HG03457 (cell line): ENCODE results near the gene NEMP2.

ENCODE experiments used
- ATAC-seq: cut with Tn5 transposase; IDR thresholded peaks from one replicate; pipeline ENCODE4 v1.9.1; 2021; ENCODE audit warnings: moderate number of reproducible peaks; ENCODE audit not compliant: unreplicated experiment

NEMP2 gene

GRCh38 chr2:190561094-190561493, 26.6 kb upstream of the NEMP2 start:
- ATAC-seq, result no peak

DNA sequence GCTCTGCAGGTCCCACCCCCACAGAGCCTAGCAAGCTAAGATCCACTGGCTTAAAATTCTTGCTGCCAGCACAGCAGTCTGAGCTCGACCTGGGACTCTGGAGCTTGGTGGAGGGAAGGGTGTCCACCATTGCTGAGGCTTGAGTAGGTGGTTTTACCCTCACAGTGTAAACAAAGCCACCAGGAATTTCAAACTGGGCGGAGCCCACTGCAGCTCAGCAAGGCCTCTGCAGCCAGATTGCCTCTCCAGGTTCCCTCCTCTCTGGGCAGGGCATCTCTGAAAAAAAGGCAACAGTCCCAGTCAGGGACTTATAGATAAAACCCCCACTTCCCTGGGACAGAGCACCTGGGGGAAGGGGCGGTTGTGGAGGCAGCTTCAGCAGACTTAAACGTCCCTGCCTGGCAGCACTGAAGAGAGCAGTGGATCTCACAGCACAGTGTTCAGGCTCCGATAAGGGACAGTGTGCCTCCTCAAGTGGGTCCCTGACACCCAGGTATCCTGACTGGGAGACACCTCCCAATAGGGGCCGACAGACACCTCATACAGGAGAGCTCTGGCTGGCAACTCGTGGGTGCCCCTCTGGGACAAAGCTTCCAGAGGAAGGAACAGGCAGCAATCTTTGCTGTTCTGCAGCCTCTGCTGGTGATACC, 20.0 kb upstream of the NEMP2 start:
- ATAC-seq, result no peak

GRCh38 chr2:190553254-190553653, 18.7 kb upstream of the NEMP2 start:
- ATAC-seq, result no peak

DNA sequence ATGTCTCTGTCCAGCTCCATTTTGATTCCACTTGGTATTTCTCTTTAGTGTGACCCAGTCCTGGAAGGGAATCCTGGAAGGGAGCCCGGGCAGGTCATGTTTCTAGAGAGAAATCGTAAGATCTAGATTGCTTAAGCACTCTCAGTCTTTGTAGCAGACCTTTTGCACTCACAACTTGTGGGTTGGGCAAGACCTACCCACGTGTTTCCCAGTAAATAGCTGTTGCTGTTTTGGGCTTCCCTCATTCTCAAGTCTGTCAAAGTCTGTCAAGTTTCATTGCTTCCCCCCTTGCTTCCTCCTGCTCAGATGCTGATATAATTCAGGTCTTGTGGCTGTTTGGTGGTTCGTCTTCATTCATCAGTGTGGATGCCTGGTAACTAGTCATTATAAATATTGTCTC, 17.4 kb upstream of the NEMP2 start:
- no peak for ATAC-seq

GRCh38 chr2:190550137-190550536, 15.6 kb upstream of the NEMP2 start:
- no peak for ATAC-seq

DNA sequence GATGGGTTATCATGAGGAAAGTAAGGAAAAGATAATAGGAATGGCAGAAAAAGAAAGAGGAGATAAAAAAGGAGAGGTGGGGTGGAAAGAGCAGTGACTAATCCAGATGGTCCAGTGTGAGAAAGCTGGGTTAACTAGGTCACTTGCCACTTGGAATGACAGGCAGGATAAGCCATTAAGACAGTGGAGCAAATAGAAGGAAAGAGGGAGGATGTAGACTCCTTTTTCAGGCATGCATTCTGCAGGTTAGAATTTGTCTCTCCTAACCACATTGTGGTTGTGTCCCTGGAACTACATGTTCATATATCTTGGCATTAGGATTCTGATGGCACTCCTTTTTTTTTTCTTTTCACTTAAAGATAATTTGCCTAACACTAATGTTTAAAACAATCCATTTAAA, 13.4 kb upstream of the NEMP2 start:
- no peak for ATAC-seq

DNA sequence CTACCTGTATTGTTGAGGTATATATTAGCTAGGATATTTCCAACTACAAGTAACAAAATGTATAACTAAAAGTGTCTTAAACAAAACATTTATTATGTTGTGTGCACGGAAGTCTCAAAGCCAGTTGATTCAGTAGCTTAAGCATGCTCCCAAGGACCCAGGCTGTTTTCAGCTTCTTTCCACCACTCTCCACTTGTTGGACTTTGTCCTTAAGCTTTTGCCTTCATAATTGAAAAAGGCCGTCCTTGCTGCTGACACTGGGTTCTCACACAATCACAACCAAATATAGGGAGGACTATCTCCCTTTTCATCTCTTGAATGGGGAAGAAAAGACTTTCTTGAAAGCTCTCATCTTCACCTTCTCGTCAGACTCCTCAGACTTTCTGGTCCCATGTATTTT, 12.2 kb upstream of the NEMP2 start:
- no peak for ATAC-seq

DNA sequence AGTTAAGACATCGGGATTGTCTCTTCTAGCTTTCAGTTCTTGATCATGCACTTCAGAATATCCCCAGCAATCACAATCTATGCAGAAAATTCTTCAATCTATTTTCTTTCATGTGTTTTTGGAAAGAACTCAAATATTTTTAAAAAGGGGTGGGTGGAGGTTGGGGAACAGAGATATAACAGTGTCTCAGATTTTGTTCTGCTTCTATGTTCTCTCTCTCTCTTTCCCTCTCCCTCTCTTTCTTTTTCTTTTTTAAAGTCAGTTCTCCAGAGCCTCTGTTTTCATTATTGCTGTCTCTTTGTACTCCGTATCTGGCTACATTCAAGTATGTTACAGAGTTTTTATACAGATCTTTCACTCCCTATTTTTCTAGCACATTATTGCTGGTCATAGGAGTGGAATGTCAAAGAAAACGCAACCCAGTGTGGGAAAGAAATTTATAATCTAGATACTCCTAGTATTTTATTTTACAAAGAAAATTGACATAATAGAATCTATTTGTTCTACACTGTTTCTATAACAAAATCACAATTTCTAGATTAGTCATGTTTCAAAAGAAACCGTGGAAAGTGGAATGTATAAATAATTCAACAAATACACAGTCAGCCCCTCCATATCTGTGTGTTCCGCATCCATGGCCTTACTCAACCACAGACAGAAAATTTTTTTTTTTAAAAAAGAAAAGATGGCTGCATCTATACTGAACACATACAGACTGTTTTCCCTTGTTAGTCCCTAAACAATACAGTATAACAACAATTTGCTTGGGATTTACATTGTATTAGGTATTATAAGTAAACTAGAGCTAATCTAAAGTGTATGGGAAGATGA, 11.2 kb upstream of the NEMP2 start:
- no peak for ATAC-seq

DNA sequence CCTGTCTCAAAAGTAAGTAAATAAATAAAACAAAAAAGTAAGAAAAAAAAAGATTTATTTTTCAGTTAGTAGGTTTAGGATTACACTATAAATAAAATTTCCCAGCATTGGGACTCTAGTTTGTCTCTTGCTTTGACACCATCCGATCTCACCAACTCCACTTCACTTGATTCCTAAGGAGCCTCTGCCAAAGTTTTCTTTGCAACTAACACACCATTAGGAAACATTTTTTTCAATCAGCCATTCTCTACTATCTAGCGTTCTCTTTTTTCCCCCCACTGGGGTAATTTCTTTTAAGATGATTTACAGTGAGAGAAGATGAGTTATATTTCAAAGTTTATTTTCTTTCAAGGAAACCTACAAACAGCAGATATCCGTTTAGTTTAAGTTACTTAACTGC, 10.6 kb upstream of the NEMP2 start:
- ATAC-seq, result no peak

GRCh38 chr2:190540048-190540447, 5.5 kb upstream of the NEMP2 start:
- ATAC-seq, result no peak

- no peak for ATAC-seq
These were observed 3.7 kb upstream of the NEMP2 start for GRCh38 chr2:190538201-190538600.

DNA sequence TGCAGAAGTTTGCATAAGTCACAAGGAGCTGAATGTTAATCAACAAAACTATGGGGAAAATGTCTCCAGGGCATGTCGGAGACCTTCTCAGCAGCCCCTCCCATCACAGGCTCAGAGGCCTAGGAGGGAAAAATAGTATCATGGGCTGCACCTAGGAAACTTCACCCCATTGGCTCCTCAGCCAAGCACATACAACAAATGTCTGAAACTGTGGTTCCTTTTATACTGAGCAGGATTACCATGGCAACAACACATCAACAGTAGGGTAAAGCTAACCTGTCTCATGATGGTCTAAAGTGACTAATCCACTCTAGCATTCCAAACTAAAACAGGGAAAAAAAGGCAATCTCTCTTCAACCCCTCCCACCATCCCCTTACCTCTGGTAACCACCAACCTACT, 3.2 kb upstream of the NEMP2 start:
- ATAC-seq, result no peak

GRCh38 chr2:190535586-190535985, 1.1 kb upstream of the NEMP2 start:
- ATAC-seq, result no peak

DNA sequence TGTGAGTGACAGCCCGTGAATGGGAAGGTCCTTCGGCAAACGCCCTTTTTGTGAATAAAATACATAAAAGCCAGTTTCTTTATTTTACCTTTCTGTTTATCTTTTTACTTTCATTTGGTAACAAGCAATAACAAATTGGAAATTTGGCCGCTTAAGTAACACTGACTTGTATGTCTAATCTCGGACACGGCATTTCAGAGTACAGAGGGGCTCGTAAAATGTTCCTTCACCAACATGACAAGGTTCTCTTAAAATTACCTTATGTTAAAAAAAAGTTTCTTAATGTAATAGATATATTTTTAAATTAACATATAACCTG, 558 bp upstream of the NEMP2 start:
- ATAC-seq, result no peak

DNA sequence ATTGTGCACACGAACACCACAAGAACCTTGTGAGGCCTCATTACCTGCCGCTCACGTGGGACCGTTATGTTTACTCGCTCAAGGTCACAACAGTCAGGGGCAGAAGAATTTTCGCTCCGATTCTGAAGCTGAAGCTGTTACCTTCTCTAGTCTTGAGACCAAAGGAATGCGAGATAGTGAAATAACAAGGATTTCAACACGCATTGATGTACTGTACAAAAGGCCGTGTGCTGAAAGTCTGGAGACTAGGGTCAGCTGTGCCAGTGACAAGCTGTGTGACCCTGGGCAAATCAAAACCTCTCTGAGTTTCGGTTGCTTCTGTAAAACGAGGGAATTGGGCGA, 583 bp downstream of the NEMP2 start:
- no peak for ATAC-seq

DNA sequence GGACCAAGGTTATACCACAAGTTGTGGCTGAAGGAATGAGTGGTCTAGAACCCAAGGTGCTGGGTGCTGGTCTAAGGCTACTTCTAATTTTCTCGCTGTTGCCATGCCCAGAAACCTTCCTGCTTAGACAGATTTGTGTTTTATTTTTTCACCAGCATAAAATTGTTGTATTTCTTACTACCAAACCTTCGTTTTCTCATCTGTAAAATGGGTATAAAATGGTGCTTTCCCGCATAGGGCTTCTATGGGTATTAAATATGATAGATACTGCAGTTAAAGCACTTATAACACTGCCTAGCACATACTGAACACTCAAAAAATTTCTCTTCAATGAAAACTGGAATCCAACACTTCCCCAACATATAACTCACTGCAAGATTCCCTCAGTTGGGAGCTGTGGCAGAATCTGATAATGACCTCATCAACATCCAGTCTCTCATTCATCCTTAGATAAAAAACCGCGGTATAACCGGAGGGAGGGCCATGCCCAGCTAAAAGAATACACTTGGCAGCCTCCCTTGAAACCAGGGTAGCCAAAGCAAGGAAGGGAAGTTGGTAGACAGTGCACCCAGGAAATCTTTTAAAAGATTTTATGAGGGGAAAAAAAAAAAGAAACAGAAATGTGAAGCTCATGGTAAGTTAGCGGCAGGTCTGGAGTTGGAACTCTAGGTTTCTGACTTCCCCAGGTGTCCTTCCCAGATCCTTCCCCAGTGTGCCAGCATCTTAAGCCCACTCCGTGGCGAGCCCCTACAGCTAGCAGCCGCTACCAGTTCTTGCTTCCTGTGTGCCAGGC, 1.2 kb downstream of the NEMP2 start:
- ATAC-seq, result no peak

DNA sequence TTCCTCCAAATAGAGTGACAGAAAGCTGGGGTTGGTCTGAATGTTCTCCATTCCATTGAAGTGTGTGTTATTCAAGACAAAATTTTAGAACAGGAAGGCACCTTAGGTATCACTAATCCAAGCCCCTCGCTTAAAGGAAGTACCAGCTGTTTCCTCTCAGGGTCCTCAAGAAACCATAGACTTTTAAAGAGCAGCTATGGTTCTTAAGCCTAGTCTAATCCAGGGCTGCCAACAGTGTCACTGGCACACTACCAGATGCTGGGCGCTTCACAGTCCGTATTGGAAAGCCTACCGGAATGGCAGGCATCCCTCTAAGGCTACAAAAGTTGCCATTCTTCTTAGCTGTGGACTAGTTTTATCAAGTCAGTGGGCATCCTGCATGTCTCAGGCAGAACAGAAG, 1.9 kb downstream of the NEMP2 start:
- ATAC-seq, result no peak

- no peak for ATAC-seq
These were observed 4.1 kb downstream of the NEMP2 start for GRCh38 chr2:190530248-190530900.

- no peak for ATAC-seq
These were observed 4.9 kb downstream of the NEMP2 start for GRCh38 chr2:190529486-190530247.

GRCh38 chr2:190528521-190529001, 6.0 kb downstream of the NEMP2 start:
- no peak for ATAC-seq

GRCh38 chr2:190527918-190528317, 6.6 kb downstream of the NEMP2 start:
- no peak for ATAC-seq
